Measurements from ENCODE around the gene DLGAP5.

Gene DLGAP5

DNA sequence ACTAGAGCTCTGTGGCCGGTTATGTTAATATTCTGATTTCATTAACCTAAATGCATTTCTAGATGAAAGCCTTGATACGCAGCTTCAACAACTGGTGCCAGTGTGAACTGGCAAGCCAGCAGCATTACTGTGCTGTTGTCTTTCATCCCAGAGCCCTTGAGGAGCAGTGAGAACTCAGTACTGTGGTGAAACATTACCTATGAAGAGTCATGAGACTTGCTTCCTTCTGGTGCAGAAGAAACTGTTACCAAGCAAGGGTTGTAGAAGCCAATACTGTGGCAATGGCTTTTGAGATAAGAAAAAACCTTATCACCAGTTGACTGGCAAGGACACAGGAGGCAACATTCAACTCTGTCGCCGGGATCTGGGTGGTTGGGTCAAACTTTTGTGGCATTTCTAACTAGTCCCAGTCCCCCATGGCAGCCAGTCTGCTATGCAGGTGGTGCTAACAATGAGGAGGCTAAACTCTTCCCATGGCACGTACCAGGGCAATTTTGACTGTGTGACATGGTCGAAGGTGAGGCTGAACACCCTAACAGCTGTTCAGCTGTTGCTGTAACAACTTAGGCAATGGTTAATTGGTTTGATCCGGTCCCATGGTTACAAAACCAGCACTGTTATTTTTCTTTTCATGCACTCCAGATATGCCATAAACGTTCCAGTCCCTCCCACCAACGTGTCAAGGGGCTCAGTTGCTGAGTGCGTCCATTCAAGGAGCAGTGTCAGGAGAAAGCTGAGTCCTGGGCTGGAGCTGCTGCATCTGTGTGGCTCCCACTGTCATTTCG is 74.9 kb downstream of the DLGAP5 start:
- TF ChIP-seq, protein P1, sequence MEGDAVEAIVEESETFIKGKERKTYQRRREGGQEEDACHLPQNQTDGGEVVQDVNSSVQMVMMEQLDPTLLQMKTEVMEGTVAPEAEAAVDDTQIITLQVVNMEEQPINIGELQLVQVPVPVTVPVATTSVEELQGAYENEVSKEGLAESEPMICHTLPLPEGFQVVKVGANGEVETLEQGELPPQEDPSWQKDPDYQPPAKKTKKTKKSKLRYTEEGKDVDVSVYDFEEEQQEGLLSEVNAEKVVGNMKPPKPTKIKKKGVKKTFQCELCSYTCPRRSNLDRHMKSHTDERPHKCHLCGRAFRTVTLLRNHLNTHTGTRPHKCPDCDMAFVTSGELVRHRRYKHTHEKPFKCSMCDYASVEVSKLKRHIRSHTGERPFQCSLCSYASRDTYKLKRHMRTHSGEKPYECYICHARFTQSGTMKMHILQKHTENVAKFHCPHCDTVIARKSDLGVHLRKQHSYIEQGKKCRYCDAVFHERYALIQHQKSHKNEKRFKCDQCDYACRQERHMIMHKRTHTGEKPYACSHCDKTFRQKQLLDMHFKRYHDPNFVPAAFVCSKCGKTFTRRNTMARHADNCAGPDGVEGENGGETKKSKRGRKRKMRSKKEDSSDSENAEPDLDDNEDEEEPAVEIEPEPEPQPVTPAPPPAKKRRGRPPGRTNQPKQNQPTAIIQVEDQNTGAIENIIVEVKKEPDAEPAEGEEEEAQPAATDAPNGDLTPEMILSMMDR (conservative IDR thresholded peaks at IDR 0.05; ENCODE audit: control insufficient read depth, insufficient read depth, low read depth, low read length): no peak
- no peak overlapping the region for H3K4me3 ChIP-seq (ENCODE audit: control insufficient read depth, low read depth, low read length)

DNA sequence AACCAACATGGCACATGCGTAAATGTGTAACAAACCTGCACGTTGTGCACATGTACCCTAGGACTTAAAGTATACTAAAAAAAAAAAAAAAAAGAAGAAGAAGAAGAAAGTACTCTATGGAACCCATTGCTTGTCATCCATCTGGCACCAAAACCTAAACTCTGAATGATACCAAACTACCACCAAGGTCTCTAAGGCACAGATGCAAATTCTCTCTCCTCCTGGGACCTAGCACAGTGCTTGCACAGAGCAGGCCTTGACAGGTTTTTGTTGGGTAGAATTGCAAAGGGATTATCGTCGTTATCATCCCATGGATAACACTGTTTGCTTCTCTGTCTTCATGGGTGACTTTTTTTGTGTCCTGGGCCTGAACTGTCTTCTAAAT is 75.5 kb downstream of the DLGAP5 start:
- DNase-seq (ENCODE audit: low read depth): no peak
- TF ChIP-seq, protein P1 (conservative IDR thresholded peaks at IDR 0.05; ENCODE audit: control insufficient read depth, insufficient read depth, low read depth, low read length): no peak
- no peak overlapping the region for H3K4me3 ChIP-seq (ENCODE audit: control insufficient read depth, low read depth, low read length)

More for the DNA sequence above, 74.9 kb downstream of the DLGAP5 start:
- no peak for DNase-seq (ENCODE audit: low read depth)

DNA sequence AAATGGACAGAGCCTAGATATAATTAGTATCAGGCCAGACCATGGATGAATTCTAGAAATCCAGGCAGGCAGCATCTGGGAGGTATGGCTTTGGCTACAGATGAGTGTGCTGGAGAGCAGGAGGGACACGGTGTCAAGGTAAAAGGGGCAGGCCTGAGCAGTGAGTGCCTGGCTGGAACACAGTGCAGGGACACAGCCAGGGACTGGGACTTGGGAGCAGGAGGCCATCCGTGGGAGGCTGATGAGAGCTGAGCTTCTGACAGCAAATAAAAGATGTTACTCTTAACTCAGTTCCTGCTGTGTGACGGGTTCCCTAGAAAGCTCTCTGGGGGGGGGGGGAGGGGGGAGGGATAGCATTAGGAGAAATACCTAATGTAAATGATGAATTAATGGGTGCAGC is 75.9 kb downstream of the DLGAP5 start:
- TF ChIP-seq, protein P1 (conservative IDR thresholded peaks at IDR 0.05; ENCODE audit: control insufficient read depth, insufficient read depth, low read depth, low read length): no peak
- H3K4me3 ChIP-seq (ENCODE audit: control insufficient read depth, low read depth, low read length): no peak overlapping the region
- DNase-seq (ENCODE audit: low read depth): no peak

DNA sequence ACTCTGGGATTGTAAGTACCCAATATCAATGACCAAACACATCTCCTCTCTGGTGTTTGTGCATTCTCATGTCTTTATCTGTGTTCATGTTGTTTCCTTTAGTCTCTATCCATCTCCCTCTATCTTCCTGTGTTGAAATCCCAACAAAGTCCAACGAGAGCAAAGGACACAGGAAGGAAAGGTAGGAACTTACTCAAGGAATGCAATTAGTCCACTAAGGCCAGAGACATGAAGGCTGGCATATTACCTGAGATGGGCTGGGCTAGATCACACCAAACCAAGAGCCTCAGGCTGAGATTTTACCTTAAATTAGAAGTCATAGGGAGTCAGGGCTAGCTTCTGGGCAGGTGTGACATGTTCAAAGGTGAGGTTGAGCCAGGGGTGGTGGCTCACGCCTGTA is 76.7 kb downstream of the DLGAP5 start:
- no peak overlapping the region for H3K4me3 ChIP-seq (ENCODE audit: control insufficient read depth, low read depth, low read length)
- DNase-seq (ENCODE audit: low read depth): no peak
- TF ChIP-seq, protein P1 (conservative IDR thresholded peaks at IDR 0.05; ENCODE audit: control insufficient read depth, insufficient read depth, low read depth, low read length): no peak

DNA sequence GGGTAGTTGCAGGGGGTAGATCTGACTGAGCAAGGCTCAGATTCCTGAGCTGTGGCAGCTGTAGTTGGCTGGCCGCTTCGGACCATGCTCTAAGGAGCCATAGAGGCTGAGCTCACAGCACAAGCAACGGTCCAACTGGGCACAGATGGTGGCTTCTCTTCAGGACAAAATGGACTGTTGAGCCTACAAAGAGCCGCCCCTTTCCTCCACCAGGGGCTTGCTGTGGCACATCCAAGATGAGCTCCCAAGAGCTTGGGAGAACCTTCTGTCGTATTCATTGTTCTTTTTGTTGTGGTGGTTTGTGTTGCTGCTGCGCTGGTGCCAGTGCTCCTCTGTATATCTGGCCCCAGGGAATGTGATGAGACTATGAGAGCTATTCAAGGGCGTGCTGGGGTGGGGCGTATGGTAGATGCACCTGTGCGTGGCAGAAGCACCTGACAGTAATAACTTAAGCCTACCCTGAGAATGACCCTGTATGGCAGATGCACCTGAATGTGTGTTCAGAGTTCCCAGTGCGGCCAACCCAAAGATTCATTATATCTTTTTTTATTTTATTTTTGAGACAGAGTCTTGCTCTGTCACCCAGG is 80.2 kb downstream of the DLGAP5 start:
- TF ChIP-seq, protein P1 (conservative IDR thresholded peaks at IDR 0.05; ENCODE audit: control insufficient read depth, insufficient read depth, low read depth, low read length): no peak
- DNase-seq (ENCODE audit: low read depth): no peak
- H3K4me3 ChIP-seq (ENCODE audit: control insufficient read depth, low read depth, low read length): no peak overlapping the region

DNA sequence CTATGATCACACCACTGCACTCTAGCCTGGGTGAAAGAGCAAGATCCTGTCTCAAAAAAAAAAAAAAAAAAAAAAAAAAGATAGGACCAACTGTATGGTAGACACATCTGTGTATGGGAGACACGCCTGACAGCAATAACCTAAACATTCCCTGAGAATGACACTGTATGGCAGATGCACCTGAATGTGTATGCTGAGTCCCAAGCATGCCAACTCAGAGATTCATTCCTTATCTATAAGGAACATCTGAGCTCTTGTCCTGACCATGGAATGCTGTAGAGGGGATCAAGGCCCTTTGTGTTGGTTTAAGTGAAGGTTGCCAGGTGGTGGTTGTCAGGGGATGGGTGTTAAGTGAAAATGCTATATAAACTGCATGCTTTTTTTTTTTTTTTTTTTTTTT is 81.5 kb downstream of the DLGAP5 start:
- no peak overlapping the region for H3K4me3 ChIP-seq (ENCODE audit: control insufficient read depth, low read depth, low read length)

More for the DNA sequence above, 81.5 kb downstream of the DLGAP5 start:
- DNase-seq (ENCODE audit: low read depth): no peak
- TF ChIP-seq, protein P1 (conservative IDR thresholded peaks at IDR 0.05; ENCODE audit: control insufficient read depth, insufficient read depth, low read depth, low read length): no peak
